ENCODE measurements around the gene ATAD1.

The ATAD1 gene

DNA sequence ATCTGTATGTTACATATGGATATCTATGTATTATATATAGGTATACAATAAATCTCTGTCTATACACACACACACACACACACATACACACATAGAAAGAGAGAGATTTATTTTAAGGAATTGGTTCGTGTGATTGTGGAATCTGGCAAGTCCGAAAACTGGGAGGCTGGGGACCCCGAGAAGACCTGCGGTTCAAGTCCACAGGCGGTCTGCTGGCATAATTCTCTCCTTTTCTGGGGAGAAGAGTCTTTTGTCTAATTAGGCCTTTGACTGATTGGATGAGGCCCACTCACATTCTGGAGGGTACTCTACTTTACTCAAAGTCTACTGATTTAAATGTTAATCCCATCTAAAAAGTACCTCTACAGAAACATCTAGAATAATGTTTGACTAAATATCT, 93.2 kb downstream of the ATAD1 start:
- TF ChIP-seq, protein P1, sequence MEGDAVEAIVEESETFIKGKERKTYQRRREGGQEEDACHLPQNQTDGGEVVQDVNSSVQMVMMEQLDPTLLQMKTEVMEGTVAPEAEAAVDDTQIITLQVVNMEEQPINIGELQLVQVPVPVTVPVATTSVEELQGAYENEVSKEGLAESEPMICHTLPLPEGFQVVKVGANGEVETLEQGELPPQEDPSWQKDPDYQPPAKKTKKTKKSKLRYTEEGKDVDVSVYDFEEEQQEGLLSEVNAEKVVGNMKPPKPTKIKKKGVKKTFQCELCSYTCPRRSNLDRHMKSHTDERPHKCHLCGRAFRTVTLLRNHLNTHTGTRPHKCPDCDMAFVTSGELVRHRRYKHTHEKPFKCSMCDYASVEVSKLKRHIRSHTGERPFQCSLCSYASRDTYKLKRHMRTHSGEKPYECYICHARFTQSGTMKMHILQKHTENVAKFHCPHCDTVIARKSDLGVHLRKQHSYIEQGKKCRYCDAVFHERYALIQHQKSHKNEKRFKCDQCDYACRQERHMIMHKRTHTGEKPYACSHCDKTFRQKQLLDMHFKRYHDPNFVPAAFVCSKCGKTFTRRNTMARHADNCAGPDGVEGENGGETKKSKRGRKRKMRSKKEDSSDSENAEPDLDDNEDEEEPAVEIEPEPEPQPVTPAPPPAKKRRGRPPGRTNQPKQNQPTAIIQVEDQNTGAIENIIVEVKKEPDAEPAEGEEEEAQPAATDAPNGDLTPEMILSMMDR (IDR thresholded peaks at IDR 0.05; ENCODE audit: low read length, missing control alignments) = no peak
- H3K4me3 ChIP-seq (replicated peaks; ENCODE audit: low read depth, low read length) = no peak overlapping the region
- no peak for DNase-seq (ENCODE audit: low read depth)

DNA sequence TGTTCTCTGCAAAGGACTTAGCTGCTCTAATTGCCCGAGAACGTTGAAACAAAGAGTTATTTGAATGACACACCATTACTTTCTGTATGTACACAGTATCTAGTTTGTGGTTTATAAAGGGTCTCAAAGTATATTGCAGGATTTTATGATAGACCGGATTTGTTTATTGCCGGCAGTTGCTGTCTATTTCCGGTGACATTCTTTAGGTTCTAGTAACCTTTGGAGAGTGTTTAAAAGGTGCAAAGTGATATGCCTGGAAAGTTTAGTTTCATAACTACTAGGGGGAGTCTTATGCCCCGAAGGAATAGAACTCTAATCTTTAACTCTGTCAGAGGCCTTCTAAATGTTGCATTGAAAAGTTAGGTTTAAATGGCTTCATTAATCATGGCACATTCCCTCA, 94.5 kb downstream of the ATAD1 start:
- DNase-seq (ENCODE audit: low read depth) = no peak
- TF ChIP-seq, protein P1 (IDR thresholded peaks at IDR 0.05; ENCODE audit: low read length, missing control alignments) = no peak
- H3K4me3 ChIP-seq (replicated peaks; ENCODE audit: low read depth, low read length) = no peak overlapping the region

DNA sequence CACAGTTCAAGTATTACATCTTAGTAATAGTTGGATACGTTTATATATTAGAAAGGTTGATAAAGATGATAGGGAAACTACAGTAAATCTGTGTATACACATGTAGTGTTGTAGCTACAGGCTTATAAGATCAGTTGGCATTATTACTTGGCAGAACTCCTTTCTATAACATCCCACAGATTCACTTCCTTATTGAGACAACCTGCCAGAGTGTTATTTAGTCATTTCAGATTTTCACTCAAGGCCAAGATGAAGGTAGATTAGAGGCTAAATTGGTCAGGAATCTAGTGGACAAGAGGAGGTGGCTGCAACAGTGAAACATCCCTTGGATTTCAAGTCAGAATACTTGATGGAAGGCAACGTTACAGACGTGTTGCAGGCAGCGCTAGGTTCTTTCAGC, 95.3 kb downstream of the ATAD1 start:
- TF ChIP-seq, protein P1 (IDR thresholded peaks at IDR 0.05; ENCODE audit: low read length, missing control alignments) = no peak
- no peak for DNase-seq (ENCODE audit: low read depth)

DNA sequence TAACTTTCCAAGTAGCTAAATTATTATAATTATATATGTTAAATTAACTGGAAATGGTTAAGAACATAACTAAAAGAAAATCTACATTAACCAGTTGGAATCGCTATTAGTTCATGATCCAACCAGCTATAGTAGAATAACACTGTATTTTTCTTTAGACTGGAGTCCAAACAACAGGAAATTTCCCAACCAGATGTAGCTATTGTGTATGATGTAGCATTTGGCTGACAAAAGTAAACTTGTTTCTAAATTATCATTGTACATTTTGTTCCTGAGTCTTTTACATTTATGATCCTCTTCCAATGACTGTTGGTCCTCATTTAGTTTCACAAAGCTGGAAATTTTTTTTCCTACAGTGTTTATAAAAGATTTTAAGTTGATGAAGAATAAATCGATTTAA, 96.2 kb downstream of the ATAD1 start:
- TF ChIP-seq, protein P1 (IDR thresholded peaks at IDR 0.05; ENCODE audit: low read length, missing control alignments) = no peak
- DNase-seq (ENCODE audit: low read depth) = peak; percentile 81
- H3K4me3 ChIP-seq (replicated peaks; ENCODE audit: low read depth, low read length) = no peak overlapping the region

More for the DNA sequence above, 95.3 kb downstream of the ATAD1 start:
- no peak overlapping the region for H3K4me3 ChIP-seq (replicated peaks; ENCODE audit: low read depth, low read length)

DNA sequence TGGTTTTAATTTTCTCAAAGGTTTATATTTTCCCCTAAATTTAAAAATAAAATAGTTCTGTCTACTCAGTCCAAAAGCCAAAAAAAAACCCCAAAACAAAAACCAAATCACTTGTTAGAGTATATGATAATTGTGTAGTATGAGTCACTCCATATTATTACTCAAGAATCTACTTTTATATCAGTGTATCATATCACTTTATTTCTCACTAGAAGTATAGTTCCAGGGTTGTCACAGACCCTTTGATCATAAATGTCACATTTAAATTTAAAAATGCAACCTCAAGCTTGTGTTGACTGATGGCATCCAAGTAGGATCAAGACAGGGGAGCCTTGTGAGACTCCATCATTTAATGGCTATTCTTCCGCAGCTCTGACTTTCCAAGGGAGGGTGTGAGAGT, 97.4 kb downstream of the ATAD1 start:
- no peak for DNase-seq (ENCODE audit: low read depth)
- TF ChIP-seq, protein P1 (IDR thresholded peaks at IDR 0.05; ENCODE audit: low read length, missing control alignments) = no peak
- no peak overlapping the region for H3K4me3 ChIP-seq (replicated peaks; ENCODE audit: low read depth, low read length)

DNA sequence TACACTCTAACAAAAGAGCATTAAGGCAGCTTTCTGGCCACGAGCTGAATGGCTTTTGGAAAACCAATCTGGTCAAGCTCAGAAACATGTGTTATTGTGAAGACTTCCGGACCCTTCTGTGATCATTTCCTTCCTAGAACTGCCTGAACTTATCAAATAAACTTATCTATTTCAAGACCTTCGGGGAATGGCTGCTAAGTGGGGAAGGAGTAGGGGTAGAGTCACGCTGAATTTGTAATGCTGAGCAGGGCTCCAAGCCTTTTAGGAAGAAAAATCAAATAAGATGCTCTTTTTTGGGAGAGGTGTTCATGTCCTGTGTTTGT, 101.7 kb downstream of the ATAD1 start:
- no peak for DNase-seq (ENCODE audit: low read depth)
- no peak overlapping the region for H3K4me3 ChIP-seq (replicated peaks; ENCODE audit: low read depth, low read length)
- TF ChIP-seq, protein P1 (IDR thresholded peaks at IDR 0.05; ENCODE audit: low read length, missing control alignments) = no peak

DNA sequence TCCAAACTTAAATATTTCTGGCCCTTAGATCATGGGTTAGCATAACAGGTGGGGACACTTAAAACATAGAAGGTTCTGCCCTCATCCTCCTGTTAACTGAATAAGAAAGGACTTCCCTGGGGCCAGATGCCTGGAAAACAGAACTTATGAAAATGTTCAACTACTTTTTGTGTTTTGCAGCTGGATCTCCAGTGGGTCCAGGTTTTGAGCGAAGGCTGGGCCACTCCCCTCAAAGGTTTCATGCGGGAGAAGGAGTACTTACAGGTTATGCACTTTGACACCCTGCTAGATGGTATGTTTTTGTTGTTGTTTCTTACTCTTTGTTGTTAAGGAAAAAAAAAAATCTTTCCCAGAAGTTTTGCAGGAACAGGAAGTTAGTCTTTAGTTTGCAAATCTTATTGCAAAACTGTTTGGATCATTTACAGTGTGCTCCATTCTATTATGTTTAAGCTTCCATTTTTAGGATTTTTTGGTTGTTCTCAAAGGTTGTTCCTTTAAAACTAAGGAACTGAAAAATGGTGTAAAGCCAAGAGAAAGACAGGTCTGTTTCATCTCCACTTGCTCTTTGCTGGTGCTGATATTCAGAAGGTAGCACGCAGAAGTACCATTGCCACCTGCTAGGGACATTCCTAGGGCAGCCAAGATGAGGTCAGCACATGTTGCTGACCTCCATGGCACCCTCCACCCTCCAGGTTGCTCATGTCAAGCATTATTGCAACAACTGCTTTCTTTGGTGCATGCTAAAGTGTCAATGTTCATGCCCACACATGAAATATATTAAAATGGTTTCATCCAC, 102.3 kb downstream of the ATAD1 start:
- no peak overlapping the region for H3K4me3 ChIP-seq (replicated peaks; ENCODE audit: low read depth, low read length)
- TF ChIP-seq, protein P1 (IDR thresholded peaks at IDR 0.05; ENCODE audit: low read length, missing control alignments) = no peak
- peak; percentile 67 for DNase-seq (ENCODE audit: low read depth)

Measured in fibroblast of pulmonary artery (primary cell).